ENCODE measurements around the gene RAB17. TPM values are rescaled to one million over a fixed set of nuclear protein-coding genes. Genes with fewer than 3 reads are reported as not detected.

RAB17 gene
- total RNA-seq, 2 donors from 2014 or later: not detected

DNA sequence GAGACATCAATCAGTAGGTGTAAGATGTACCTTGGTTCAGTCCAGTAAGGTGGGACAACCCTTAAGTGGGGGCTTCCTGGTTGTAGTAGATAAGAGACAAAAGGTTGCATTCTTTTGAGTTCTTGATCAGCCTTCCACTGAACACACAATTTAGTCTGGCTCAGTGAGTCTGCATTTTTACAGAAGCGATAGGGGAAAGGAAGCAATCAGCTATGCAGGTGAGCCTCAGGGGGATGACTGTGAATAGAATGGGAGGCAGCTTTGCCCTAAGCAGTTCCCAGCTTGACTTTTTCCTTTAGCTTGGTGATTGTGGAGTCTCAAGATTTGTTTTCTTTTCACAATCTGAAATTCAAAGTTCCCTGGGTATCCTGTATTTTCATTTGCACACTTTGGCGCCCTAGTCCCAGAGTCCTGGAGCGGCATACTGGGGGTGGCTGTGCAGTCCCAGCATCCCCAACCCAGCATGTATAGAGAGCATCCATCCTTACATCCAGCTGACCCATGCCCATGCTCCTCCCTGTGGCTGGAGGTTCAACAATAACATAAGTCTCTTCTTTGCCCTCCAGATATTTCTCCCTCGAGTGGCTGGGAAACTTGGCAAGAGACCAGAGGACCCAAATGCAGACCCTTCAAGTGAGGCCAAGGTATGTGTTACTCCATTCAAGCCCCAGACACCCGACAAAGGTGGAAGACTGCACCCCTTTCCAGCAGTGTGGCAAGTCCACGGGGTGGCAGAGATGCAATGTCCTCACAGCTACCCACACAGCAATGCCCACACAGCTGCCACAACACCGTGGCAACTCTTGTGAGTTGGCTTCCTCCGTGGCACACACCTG is 44.3 kb downstream of the RAB17 start:
- Mint-ChIP-seq H3K27me3 (no peaks in the 10 kb centered on the region), H3K4me3 (no peak overlapping the region), H3K9me3 (no peaks in the 10 kb centered on the region), H3K27ac (no peak overlapping the region), H3K36me3 (no peaks in the 10 kb centered on the region), H3K4me1 (ENCODE audit: low read depth in 2 of 2) (no peaks in the 10 kb centered on the region)
- ATAC-seq (peak; percentile 37 to 38), DNase-seq (ENCODE audit: low spot score) (peak; percentile 31)

DNA sequence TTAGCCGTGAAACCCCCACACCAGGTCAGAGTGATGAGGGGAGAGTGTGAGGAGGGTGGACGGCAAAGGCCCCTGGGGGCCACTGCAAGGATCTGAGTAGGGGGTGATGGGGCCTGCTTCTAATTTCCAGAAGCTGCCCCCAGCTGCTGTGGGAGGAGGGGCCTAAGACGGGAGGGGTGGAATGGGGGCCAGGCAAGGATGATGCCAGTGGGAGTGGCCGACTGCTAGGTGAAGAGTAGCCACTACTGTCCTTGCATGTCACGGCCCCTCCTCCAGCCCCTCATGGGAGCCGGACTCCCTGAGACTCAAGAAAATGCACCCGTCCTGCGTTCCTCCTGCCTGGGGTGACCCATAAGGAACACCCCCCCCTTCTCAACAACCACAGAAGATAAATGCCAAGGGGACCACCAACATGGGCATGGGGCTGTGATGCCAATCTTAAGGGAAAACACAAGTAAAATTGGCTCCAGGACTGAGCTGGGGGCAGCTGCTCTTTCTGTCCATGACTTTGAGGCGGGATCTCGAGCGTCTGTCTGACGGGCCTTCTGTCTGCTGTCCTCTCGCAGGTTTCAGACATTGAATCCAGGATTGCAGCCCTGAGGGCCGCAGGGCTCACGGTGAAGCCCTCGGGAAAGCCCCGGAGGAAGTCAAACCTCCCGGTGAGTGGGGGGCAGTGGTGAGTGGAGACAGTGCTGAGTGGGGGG is 48.4 kb downstream of the RAB17 start:
- H3K9me3 Mint-ChIP-seq: no peaks in the 10 kb centered on the region
- no peak for ATAC-seq
- no peak overlapping the region for H3K27ac Mint-ChIP-seq
- no peaks in the 10 kb centered on the region for H3K36me3 Mint-ChIP-seq
- DNase-seq (ENCODE audit: low spot score): peak; percentile 46
- H3K4me3 Mint-ChIP-seq: no peak overlapping the region
- H3K4me1 Mint-ChIP-seq (ENCODE audit: low read depth in 2 of 2): no peaks in the 10 kb centered on the region
- peaks cover 0 to 4% of the 10 kb centered on the region in 2 donors for H3K27me3 Mint-ChIP-seq

DNA sequence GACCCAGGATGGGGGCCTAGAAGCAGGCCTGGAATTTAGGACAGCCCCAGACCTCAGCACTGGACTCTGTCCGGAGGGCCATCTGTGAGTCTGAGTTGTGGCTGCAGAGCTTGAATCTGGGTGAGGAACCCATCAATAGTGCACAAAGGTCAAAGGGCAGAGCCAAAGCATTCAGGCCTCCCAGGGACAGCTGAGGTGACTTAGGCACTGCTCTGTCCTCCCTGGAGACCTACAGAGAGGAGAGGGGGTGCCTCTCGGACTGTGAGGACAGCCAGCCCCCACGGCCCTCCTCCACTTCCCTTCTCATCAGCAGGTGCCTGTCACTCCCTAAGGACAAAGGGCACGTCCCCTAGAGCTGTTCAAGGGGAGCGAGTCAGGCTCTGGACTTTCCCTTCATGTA is 49.3 kb downstream of the RAB17 start:
- no peaks in the 10 kb centered on the region for H3K36me3 Mint-ChIP-seq
- H3K27me3 Mint-ChIP-seq: peaks cover 0 to 6% of the 10 kb centered on the region in 2 donors
- H3K4me1 Mint-ChIP-seq (ENCODE audit: low read depth in 2 of 2): no peaks in the 10 kb centered on the region
- no peaks in the 10 kb centered on the region for H3K9me3 Mint-ChIP-seq
- ATAC-seq (no peak), DNase-seq (ENCODE audit: low spot score) (peak; percentile 57)
- no peak overlapping the region for H3K27ac Mint-ChIP-seq
- H3K4me3 Mint-ChIP-seq: no peak overlapping the region

DNA sequence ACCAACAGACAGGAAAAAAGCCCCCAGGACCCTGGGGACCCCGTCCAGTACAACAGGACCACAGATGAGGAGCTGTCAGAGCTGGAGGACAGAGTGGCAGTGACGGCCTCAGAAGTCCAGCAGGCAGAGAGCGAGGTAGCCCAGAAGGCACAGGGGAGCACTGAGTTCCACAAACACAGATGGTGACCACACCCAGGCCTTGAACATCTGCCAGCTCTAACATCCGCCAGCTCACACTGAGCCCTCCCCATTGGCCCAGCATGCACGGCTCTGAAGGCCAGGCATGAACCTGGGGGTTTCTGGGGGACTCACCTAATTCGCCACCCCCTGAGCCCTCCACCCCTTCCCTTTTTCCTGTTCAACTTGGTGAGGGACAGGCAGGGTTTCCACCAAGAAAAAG is 49.7 kb downstream of the RAB17 start:
- H3K4me3 Mint-ChIP-seq: no peak overlapping the region
- H3K27ac Mint-ChIP-seq: no peak overlapping the region
- DNase-seq (ENCODE audit: low spot score): peak; percentile 6

DNA sequence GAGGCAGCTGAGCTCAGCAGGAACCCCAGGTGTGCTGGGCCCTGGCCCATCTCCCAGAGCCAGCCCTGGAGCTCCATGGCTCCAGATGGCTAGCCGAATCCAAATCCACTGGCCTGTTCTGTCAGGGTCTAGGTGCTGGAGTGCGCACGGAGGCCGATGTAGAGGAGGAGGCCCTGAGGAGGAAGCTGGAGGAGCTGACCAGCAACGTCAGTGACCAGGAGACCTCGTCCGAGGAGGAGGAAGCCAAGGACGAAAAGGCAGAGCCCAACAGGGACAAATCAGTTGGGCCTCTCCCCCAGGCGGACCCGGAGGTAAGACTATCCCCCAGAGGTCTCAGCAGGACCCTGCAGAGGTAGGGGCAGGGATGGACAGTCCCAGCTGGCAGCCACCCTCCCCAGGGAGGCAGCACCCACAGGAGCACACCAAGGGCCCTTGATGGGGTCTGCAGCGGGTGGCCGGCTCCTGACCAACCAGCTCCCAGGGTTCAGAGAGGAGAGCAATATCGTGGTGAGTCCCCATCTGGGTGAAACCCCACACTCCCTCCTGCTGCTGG is 50.2 kb downstream of the RAB17 start:
- ATAC-seq (no peak), DNase-seq (ENCODE audit: low spot score) (peak; percentile 52)
- Mint-ChIP-seq H3K27ac (no peak overlapping the region), H3K9me3 (no peaks in the 10 kb centered on the region), H3K4me3 (no peak overlapping the region), H3K36me3 (no peaks in the 10 kb centered on the region), H3K4me1 (ENCODE audit: low read depth in 2 of 2) (no peaks in the 10 kb centered on the region), H3K27me3 (peaks cover 0 to 6% of the 10 kb centered on the region in 2 donors)

More for the DNA sequence above, 49.7 kb downstream of the RAB17 start:
- H3K27me3 Mint-ChIP-seq: peaks cover 0 to 6% of the 10 kb centered on the region in 2 donors
- H3K9me3 Mint-ChIP-seq: no peaks in the 10 kb centered on the region
- no peak for ATAC-seq
- H3K4me1 Mint-ChIP-seq (ENCODE audit: low read depth in 2 of 2): no peaks in the 10 kb centered on the region
- H3K36me3 Mint-ChIP-seq: no peaks in the 10 kb centered on the region

DNA sequence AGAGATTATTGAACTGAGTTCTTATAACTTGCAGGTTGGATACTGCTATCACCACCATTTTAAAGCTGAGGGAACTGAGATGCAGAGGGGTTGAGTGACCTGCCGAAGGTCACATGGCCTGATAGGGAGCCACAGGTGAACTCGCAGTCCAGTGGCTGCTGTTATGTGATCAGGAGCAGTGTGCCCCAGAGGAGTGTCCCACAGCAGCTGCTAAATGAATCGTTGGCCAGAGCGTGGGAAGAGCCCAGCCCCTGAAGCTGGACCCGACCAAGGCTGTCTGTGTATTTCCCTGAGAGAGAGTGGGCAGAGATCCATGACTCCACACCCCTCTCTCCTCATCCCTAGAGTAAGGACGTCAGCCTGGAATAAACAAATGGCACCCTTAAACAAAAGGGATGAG is 50.9 kb downstream of the RAB17 start:
- Mint-ChIP-seq H3K9me3 (no peaks in the 10 kb centered on the region), H3K4me3 (no peak overlapping the region), H3K27ac (no peak overlapping the region), H3K36me3 (no peaks in the 10 kb centered on the region), H3K27me3 (peaks cover 0 to 6% of the 10 kb centered on the region in 2 donors), H3K4me1 (ENCODE audit: low read depth in 2 of 2) (no peaks in the 10 kb centered on the region)
- ATAC-seq (no peak), DNase-seq (ENCODE audit: low spot score) (peak; percentile 26)

DNA sequence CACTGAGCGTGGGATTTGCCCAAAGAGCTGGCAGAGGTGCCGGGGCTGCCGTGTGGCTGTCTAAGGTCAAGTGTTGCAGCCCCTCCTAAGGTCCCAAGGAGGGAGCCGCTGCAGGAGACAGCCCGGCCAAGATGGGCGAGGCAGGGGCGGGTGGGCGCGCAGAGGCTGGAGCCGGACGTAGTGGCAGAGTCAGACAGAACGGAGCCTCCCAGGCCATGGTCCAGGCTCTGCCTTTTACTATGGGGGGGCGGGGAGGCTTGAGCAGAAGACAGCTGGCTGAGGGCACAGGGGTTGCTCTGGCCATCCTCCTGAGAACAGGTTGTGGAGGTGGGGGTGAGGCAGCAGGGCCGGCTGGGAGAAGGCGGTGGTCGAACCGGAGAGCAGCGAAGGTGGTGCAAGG is 51.6 kb downstream of the RAB17 start:
- no peaks in the 10 kb centered on the region for H3K4me1 Mint-ChIP-seq (ENCODE audit: low read depth in 2 of 2)
- DNase-seq (ENCODE audit: low spot score): peak; percentile 10
- H3K4me3 Mint-ChIP-seq: no peak overlapping the region
- no peak for ATAC-seq
- H3K36me3 Mint-ChIP-seq: no peaks in the 10 kb centered on the region
- no peaks in the 10 kb centered on the region for H3K9me3 Mint-ChIP-seq
- H3K27me3 Mint-ChIP-seq: peaks cover 0 to 6% of the 10 kb centered on the region in 2 donors
- H3K27ac Mint-ChIP-seq: no peak overlapping the region

DNA sequence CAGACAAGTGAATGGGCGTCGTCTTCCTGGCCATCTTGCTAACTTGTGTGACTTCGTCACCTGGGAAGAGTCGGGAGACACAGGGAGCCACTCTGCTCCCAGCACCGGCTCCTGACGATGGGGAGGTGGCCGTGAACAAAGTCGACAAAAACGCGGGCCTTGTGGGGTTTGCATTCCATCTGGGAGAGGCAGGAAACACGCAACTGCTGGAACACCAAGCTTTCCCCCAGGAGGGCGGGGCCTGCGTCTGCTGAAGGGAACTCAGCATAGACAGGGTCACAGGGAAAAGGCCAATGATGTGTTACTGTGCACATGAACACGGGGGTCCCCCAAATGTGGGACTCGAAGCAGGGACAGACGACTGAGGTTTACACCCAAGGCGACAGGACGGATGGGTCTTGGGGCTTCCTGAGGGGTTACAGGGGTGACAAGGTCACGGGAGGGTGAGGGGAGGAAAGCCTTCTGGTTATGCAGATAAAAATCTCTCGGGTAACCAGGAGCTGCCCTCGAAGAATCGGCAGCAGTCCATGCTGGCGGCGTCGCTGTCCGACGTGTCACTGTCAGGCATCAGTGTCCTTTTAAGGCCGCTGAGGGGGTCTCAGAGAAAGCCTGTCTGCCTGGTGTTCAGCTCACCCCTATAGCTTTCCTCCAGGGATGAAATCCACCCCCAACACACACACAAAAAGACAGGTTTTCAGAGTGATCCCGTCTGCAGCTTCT is 52.4 kb downstream of the RAB17 start:
- H3K9me3 Mint-ChIP-seq: no peaks in the 10 kb centered on the region
- DNase-seq (ENCODE audit: low spot score) (peak; percentile 52), ATAC-seq (no peak)
- H3K36me3 Mint-ChIP-seq: no peaks in the 10 kb centered on the region
- peaks cover 0 to 6% of the 10 kb centered on the region in 2 donors for H3K27me3 Mint-ChIP-seq
- H3K4me1 Mint-ChIP-seq (ENCODE audit: low read depth in 2 of 2): no peaks in the 10 kb centered on the region
- H3K4me3 Mint-ChIP-seq: no peak overlapping the region
- no peak overlapping the region for H3K27ac Mint-ChIP-seq

DNA sequence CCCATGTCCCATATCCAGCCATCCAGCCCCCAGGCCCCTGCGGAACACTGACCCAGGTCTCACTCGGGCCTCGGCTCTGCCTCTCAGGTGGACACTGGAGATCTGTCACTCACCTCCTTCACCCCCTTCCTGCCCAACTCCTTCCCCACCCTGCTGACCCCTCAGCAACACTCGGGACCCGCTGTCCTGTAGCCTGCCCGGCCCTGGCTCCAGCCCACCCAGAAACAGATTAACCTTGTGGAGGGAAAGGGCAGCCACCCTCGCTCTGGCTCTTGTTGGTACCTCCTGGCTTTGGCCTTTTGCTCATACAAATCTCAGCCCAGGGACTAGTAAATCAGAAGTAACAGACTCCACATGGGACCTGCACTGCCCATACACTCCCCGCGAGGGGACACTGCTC is 53.9 kb downstream of the RAB17 start:
- Mint-ChIP-seq H3K4me1 (ENCODE audit: low read depth in 2 of 2) (no peaks in the 10 kb centered on the region), H3K27me3 (peaks cover 0 to 6% of the 10 kb centered on the region in 2 donors), H3K4me3 (no peak overlapping the region), H3K9me3 (no peaks in the 10 kb centered on the region), H3K36me3 (no peaks in the 10 kb centered on the region), H3K27ac (no peak overlapping the region)
- DNase-seq (ENCODE audit: low spot score) (peak; percentile 20), ATAC-seq (no peak)

DNA sequence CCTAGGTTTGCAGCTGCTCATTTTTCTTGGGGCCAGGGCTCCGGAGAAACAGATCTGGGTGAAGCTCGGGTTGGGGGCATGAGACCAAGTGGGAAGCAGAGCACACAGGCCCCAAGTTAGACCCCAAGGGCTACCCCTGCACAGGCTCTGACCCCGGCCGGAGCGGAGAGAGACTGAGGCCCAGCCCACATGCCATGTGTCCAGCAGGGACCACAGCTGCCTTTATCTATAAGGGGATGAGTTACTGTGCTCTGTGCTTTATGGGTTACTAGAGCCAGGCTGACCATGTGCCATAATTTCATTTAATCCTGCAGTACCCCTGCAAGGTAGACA is 54.5 kb downstream of the RAB17 start:
- Mint-ChIP-seq H3K9me3 (no peaks in the 10 kb centered on the region), H3K27ac (no peak overlapping the region), H3K27me3 (peaks cover 0 to 6% of the 10 kb centered on the region in 2 donors), H3K36me3 (no peaks in the 10 kb centered on the region), H3K4me1 (ENCODE audit: low read depth in 2 of 2) (no peaks in the 10 kb centered on the region), H3K4me3 (no peak overlapping the region)
- DNase-seq (ENCODE audit: low spot score): peak; percentile 53
- ATAC-seq: no peak

DNA sequence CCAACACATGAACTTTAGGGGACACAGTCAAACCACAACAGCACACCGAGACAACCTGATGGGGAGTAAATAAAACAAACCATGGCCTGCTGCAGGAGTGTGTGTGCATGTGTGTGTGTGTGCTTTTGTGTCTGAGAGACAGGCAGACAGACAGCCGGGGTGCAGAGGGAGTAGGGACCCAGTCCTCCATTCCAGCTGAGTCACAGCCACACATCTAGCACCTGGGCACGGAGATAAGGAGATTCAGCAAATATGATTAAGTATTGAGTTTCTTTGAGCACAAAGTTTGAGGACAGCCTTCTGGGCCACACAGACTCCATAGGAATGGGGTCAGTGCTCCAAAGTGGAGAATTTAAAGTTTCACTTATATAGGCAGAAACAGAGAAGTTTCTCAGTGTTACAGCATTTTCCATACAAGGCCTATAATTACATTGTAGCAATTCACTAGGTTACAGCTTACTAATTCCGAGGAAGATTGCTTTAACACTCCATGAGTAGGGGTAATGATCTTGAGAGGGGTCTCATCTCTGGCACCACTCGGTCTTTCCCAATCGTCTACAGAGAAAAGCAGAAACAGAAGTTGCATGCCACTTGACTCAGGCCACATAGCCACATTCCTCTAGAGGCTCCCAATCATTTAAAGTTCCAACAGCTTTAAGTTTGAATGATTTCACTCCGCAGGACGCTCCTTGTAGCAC is 55.0 kb downstream of the RAB17 start:
- Mint-ChIP-seq H3K4me1 (ENCODE audit: low read depth in 2 of 2) (no peaks in the 10 kb centered on the region), H3K27ac (no peak overlapping the region), H3K27me3 (peaks cover 0 to 6% of the 10 kb centered on the region in 2 donors), H3K4me3 (no peak overlapping the region), H3K9me3 (no peaks in the 10 kb centered on the region), H3K36me3 (no peaks in the 10 kb centered on the region)
- DNase-seq (ENCODE audit: low spot score) (peak; percentile 10), ATAC-seq (no peak)

DNA sequence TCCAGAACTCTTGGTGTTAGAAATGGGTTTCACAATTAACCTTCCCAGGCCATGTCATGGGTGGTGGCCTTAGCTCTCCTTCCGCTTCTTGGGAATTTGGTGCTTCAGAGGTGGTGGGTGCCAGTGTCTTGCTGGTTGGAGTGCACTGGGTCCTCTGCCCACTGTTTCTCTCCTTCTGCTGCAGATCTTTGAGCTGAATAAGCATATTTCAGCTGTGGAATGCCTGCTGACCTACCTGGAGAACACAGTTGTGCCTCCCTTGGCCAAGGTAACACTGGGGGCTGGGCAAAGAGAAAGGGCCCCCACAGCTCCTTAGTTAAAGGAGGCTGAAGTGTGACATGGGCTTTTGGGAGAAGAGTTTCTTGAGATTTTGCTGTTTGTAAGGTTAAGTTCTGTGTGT is 56.2 kb downstream of the RAB17 start:
- no peaks in the 10 kb centered on the region for H3K36me3 Mint-ChIP-seq
- H3K4me1 Mint-ChIP-seq (ENCODE audit: low read depth in 2 of 2): no peaks in the 10 kb centered on the region

DNA sequence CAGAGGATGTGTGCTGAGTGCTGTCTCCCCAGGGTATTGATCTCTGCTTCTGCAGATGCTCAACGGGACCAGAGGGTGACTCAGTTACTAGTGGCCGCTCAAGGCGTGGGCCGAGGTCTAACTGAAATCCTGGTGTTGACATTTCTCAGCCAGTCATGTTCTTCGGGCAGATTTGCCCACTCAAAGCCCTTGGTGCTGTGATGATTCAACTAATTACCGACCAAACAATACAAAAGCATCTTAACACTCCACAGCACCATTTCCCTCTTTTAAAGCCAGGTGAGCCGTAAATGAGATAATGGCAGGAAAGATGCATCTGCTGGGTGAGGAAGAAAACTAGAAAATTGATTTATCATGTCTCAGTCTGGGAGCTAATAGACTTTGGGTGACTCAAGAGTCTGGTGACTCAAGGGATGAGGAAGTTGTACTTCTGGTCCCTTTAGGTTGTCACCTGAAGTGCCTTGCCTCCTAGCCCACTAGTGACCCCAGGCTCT is 56.8 kb downstream of the RAB17 start:
- Mint-ChIP-seq H3K27me3 (peaks cover under 1 to 6% of the 10 kb centered on the region in 2 donors), H3K27ac (no peak overlapping the region), H3K4me3 (no peak overlapping the region), H3K36me3 (no peaks in the 10 kb centered on the region), H3K9me3 (no peaks in the 10 kb centered on the region), H3K4me1 (ENCODE audit: low read depth in 2 of 2) (no peaks in the 10 kb centered on the region)
- DNase-seq (ENCODE audit: low spot score): peak; percentile 26
- ATAC-seq: no peak

More for the DNA sequence above, 56.2 kb downstream of the RAB17 start:
- H3K27ac Mint-ChIP-seq: no peak overlapping the region
- ATAC-seq (no peak), DNase-seq (ENCODE audit: low spot score) (no peak)
- no peak overlapping the region for H3K4me3 Mint-ChIP-seq
- H3K9me3 Mint-ChIP-seq: no peaks in the 10 kb centered on the region
- peaks cover 0 to 6% of the 10 kb centered on the region in 2 donors for H3K27me3 Mint-ChIP-seq

Data from natural killer cell treated with Interleukin-12 subunit alpha and Interleukin-12 subunit beta and Interleukin-15 and Interleukin-18, amount 100 ng/mL, for 72 hours (primary cell).